K562 (cell line): ENCODE results near the gene KCNJ14. TPM values are rescaled to one million over a fixed set of nuclear protein-coding genes. Genes with fewer than 3 reads are reported as not detected.

Source experiments
- CBX1 ChIP-seq: sonication (generic); IDR thresholded peaks from 2 replicates; pipeline ENCODE4 v1.6.1; 2016; ENCODE audit warnings: antibody characterized with exemption, low read depth, mild to moderate bottlenecking
- CBX8 ChIP-seq: fragments of 200-600 bp; sonication (generic); IDR thresholded peaks from 2 replicates; pipeline ENCODE4 v1.6.1; 2012; ENCODE audit warnings: borderline replicate concordance, mixed run types, low read depth, mild to moderate bottlenecking, moderate library complexity, mixed read lengths, low read length, control low read depth, inconsistent platforms; ENCODE audit not compliant: poor library complexity, severe bottlenecking; ENCODE audit errors: extremely low read depth
- CHD2 ChIP-seq: IDR thresholded peaks from 2 replicates; pipeline ENCODE4 v1.6.1; 2011; ENCODE audit warnings: low read depth, low read length
- CHD4 ChIP-seq: fragments of 200-600 bp; sonication (generic); IDR thresholded peaks from 3 replicates; pipeline ENCODE4 v1.6.1; 2012; ENCODE audit warnings: low read depth, mild to moderate bottlenecking, mixed read lengths, low read length, inconsistent platforms; ENCODE audit not compliant: insufficient read depth, insufficient replicate concordance, poor library complexity, severe bottlenecking
- CREBBP ChIP-seq: IDR thresholded peaks from one replicate; pipeline ENCODE4 v1.6.1; 2012; ENCODE audit warnings: low read depth, mild to moderate bottlenecking, control low read depth, inconsistent platforms, low read length
- CSDE1 ChIP-seq, 2 experiments: fragments of 450-650 bp; IDR thresholded peaks; 2 replicates each; pipeline ENCODE4 v1.6.1; 2016; ENCODE audit warnings: mild to moderate bottlenecking in 1 of 2
- DPF2 ChIP-seq: fragments of 450-650 bp; IDR thresholded peaks from 2 replicates; pipeline ENCODE4 v1.6.1; 2016
- EP300 ChIP-seq: IDR thresholded peaks from 2 replicates; pipeline ENCODE4 v1.6.1; 2012; ENCODE audit warnings: low read length, improper control_type of control experiment
- ETV6 ChIP-seq, 3 experiments: fragments of 150-350 bp in 1 of 3; sonication (generic) in 1 of 3; formaldehyde crosslinking in 1 of 3; IDR thresholded peaks; 2 replicates each; pipeline versions ENCODE4 v1.6.1 to v1.8.0; 2014 to 2022; ENCODE audit warnings: borderline replicate concordance in 2 of 3, low read depth in 2 of 3, antibody characterized with exemption in 1 of 3, low read length in 1 of 3, mild to moderate bottlenecking in 1 of 3, missing genetic modification reagents in 1 of 3
- GABPB1 ChIP-seq: sonication (generic); formaldehyde crosslinking; IDR thresholded peaks from 2 replicates; pipeline ENCODE4 v1.8.0; 2022; ENCODE audit warnings: mild to moderate bottlenecking, missing genetic modification reagents
- JUN ChIP-seq, 2 experiments: sonication (generic) in 1 of 2; formaldehyde crosslinking in 1 of 2; IDR thresholded peaks; 2 replicates each; pipeline versions ENCODE4 v1.6.1 to v1.8.0; 2012 to 2022; ENCODE audit warnings: borderline replicate concordance in 2 of 2, mild to moderate bottlenecking in 2 of 2, improper control_type of control experiment in 1 of 2, low read depth in 1 of 2, low read length in 1 of 2, missing genetic modification reagents in 1 of 2
- LEF1 ChIP-seq: fragments of 450-650 bp; IDR thresholded peaks from 2 replicates; pipeline ENCODE4 v1.6.1; 2016; ENCODE audit warnings: mild to moderate bottlenecking
- MAZ ChIP-seq, 2 experiments: fragments of 450-650 bp in 1 of 2; sonication (generic) in 1 of 2; formaldehyde crosslinking; IDR thresholded peaks in 1 of 2; conservative IDR thresholded peaks in 1 of 2; 2 replicates each; pipeline versions ENCODE4 v1.4.0 to v1.5.0; 2020; ENCODE audit warnings: mild to moderate bottlenecking in 1 of 2, missing genetic modification reagents in 1 of 2
- MIER1 ChIP-seq: fragments of 450-650 bp; IDR thresholded peaks from 2 replicates; pipeline ENCODE4 v1.6.1; 2016; ENCODE audit warnings: antibody characterized with exemption, mild to moderate bottlenecking, low read depth
- PRMT5 ChIP-seq: sonication (generic); formaldehyde crosslinking; IDR thresholded peaks from 2 replicates; pipeline ENCODE4 v1.5.0; 2020; ENCODE audit warnings: missing genetic modification reagents
- SLC30A9 ChIP-seq: fragments of 250-450 bp; sonication (Bioruptor Pico); IDR thresholded peaks from 2 replicates; pipeline ENCODE4 v1.8.0; 2022; ENCODE audit warnings: mild to moderate bottlenecking, moderate library complexity
- SMARCA5 ChIP-seq: fragments of 450-650 bp; IDR thresholded peaks from 2 replicates; pipeline ENCODE4 v1.6.1; 2016
- TAF7 ChIP-seq: fragments of 450-650 bp; IDR thresholded peaks from 2 replicates; pipeline ENCODE4 v1.6.1; 2016; ENCODE audit warnings: missing genetic modification characterization, missing compliant biosample characterization
- TCF7 ChIP-seq: sonication (generic); IDR thresholded peaks from 2 replicates; pipeline ENCODE4 v1.6.1; 2016; ENCODE audit warnings: antibody characterized with exemption, borderline replicate concordance
- TEAD2 ChIP-seq: fragments of 450-650 bp; IDR thresholded peaks from 2 replicates; pipeline ENCODE4 v1.6.1; 2016; ENCODE audit warnings: missing genetic modification characterization, control low read depth, missing compliant biosample characterization
- XRCC3 ChIP-seq: fragments of 450-650 bp; IDR thresholded peaks from 2 replicates; pipeline ENCODE4 v1.6.1; 2017; ENCODE audit warnings: mild to moderate bottlenecking, moderate library complexity
- YBX1 ChIP-seq: fragments of 450-650 bp; IDR thresholded peaks from 2 replicates; pipeline ENCODE4 v1.7.1; 2016; ENCODE audit warnings: mild to moderate bottlenecking
- ZNF274 ChIP-seq: IDR thresholded peaks from 2 replicates; pipeline ENCODE4 v1.6.1; 2011; ENCODE audit warnings: low read depth, mild to moderate bottlenecking, low read length, moderate library complexity, borderline replicate concordance
- ZNF347 ChIP-seq: fragments of 450-650 bp; formaldehyde crosslinking; IDR thresholded peaks from 2 replicates; pipeline ENCODE4 v1.4.0; 2020; ENCODE audit warnings: low read depth, mild to moderate bottlenecking, moderate library complexity
- ZNF695 ChIP-seq: fragments of 450-650 bp; formaldehyde crosslinking; IDR thresholded peaks from 2 replicates; pipeline ENCODE4 v1.4.0; 2020; ENCODE audit warnings: mild to moderate bottlenecking, moderate library complexity
- ZNF696 ChIP-seq: fragments of 250-450 bp; sonication (Bioruptor Pico); conservative IDR thresholded peaks from 2 replicates; pipeline ENCODE4 v1.4.0; 2020; ENCODE audit warnings: mild to moderate bottlenecking, moderate library complexity
- ZNF77 ChIP-seq: fragments of 250-450 bp; sonication (Bioruptor Pico); IDR thresholded peaks from 2 replicates; pipeline ENCODE4 v1.5.0; 2020
- ZNF778 ChIP-seq: fragments of 450-650 bp; formaldehyde crosslinking; IDR thresholded peaks from 2 replicates; pipeline ENCODE4 v1.4.0; 2020; ENCODE audit warnings: mild to moderate bottlenecking, moderate library complexity
- polyA plus RNA-seq, 8 experiments: library from polyadenylated mRNA; depleted of rRNA in 4 of 8; stranded (reverse) in 5 of 8; unstranded in 3 of 8; fragments of >200 nt; fragmentation: Nextera tagmentation in 2 of 8; fragmentation: Illumina TruSeq in 1 of 8; extraction: Ambion mirVana in 2 of 8; extraction: Trizol in 1 of 8; gene quantifications; 2 replicates each; pipeline versions ENCODE4 v1.2.1 to v1.2.3, GENCODE V29; 2011 to 2014; ENCODE audit warnings: inconsistent platforms in 1 of 8, missing spikeins in 1 of 8
- total RNA-seq, 7 experiments: library from RNA; depleted of rRNA in 6 of 7; stranded (reverse); fragments of >200 nt in 6 of 7; fragmentation: Illumina TruSeq in 2 of 7; extraction: Trizol in 2 of 7; gene quantifications; 2 replicates each; pipeline versions ENCODE4 v1.2.1 to v1.2.3, GENCODE V29; 2011 to 2021; ENCODE audit warnings: low replicate concordance in 1 of 7
- TF ChIP-seq, protein P1 (sequence below), 2 experiments: IDR thresholded peaks; 2 replicates each; pipeline ENCODE4 v1.6.1; 2012; ENCODE audit warnings: improper control_type of control experiment in 2 of 2, low read depth in 2 of 2, low read length in 2 of 2, borderline replicate concordance in 1 of 2

KCNJ14 gene
- total and polyA plus RNA-seq, 9 of the 15 experiments (the other 6 are each of a cell fraction or from before 2014, with no cell fraction given) = 0.15 to 1.6 (median 0.49) TPM

DNA sequence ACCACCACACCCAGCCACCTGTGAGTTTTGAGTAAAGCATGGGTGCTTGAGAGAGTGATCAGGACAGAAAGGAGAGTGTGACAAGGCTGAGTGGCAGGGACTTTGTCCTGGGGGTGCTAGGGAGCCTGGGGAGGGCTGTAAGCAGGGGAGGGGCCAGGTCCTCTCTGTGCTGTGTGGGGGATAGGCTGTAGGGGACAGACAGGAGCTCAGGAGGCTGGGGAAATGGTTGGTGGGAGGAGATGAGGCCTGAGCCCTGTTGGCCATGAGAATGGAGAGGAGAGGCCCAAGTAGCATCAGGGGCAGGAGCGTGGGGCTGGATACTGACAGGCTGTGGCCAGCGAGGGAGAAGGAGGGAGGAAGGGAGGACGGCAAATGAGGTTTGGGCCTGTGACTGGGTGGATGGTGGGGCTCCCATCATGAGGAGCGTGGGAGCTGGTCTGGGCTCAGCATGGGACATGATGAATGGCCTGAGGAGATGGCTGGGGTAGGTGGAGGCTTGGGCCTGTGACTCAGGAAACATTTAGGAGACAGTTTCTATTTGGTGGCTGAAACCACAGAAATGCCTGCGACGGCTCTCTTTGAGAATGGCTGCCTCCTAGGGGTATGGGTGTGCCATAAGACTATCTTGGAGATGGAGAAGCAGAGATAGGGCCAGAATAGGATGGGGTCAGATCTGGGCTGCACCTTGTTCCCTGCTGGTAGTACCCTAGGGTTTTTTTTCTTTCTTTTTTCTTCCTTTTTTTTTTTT is 36.9 kb upstream of the KCNJ14 start (continued):
- TF ChIP-seq GABPB1 (CRISPR knock-in tag) (no peak), TCF7 (no peak), DPF2 (peak; percentile 46; the same call in 1 of the 2 replicates), CBX8 (no peak), ZNF77 (no peak), ZNF695 (no peak), PRMT5 (CRISPR knock-in tag) (no peak), SLC30A9 (no peak), SMARCA5 (peak; percentile 43; the same call in 1 of the 2 replicates), ZNF696 (CRISPR knock-in tag) (no peak), LEF1 (0 out of 2 replicates have a peak, but pooled peaks have one; percentile 22), CHD4 (no peak), CHD2 (no peak), MIER1 (no peak), CSDE1 (IDR thresholded peaks at IDR 0.05) (no peak), TAF7 (no peak), ZNF347 (CRISPR knock-in tag) (no peak), YBX1 (no peak), EP300 (no peak), MAZ (CRISPR knock-in tag; conservative IDR thresholded peaks at IDR 0.05 in 1 of 2, IDR thresholded peaks at IDR 0.05 in 1 of 2) (peak in 1 of 2 experiments; percentile 54; a peak in 1 of 4 replicates), ZNF274 (no peak), CREBBP (no peak), JUN (IDR thresholded peaks at IDR 0.05; ENCODE audit: borderline replicate concordance, low read depth, low read length) (no peak), JUN (CRISPR knock-in tag; IDR thresholded peaks at IDR 0.05; ENCODE audit: borderline replicate concordance) (no peak), TEAD2 (tag) (no peak), ZNF778 (no peak), ETV6 (IDR thresholded peaks at IDR 0.05; ENCODE audit: borderline replicate concordance in 1 of 2, low read depth in 2 of 2, low read length in 1 of 2) (no peak), ETV6 (CRISPR knock-in tag; IDR thresholded peaks at IDR 0.05; ENCODE audit: borderline replicate concordance) (no peak), XRCC3 (no peak), CBX1 (no peak)
- TF ChIP-seq, protein P1, sequence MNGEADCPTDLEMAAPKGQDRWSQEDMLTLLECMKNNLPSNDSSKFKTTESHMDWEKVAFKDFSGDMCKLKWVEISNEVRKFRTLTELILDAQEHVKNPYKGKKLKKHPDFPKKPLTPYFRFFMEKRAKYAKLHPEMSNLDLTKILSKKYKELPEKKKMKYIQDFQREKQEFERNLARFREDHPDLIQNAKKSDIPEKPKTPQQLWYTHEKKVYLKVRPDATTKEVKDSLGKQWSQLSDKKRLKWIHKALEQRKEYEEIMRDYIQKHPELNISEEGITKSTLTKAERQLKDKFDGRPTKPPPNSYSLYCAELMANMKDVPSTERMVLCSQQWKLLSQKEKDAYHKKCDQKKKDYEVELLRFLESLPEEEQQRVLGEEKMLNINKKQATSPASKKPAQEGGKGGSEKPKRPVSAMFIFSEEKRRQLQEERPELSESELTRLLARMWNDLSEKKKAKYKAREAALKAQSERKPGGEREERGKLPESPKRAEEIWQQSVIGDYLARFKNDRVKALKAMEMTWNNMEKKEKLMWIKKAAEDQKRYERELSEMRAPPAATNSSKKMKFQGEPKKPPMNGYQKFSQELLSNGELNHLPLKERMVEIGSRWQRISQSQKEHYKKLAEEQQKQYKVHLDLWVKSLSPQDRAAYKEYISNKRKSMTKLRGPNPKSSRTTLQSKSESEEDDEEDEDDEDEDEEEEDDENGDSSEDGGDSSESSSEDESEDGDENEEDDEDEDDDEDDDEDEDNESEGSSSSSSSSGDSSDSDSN (IDR thresholded peaks at IDR 0.05; ENCODE audit: borderline replicate concordance in 1 of 2, low read depth in 2 of 2, low read length in 2 of 2) = no peak
